HS-27A (cell line): ENCODE results near the gene CENPU.
"Not testable (repeated sequence)": the region's sequence is repeated elsewhere in the genome, so short reads cannot be mapped to it uniquely, and the experiment has no call there.

Experiments used
- DNase-seq: peaks from one replicate; pipeline ENCODE4 v3.0.0-alpha.2; 2012; ENCODE audit warnings: low read depth, missing footprints

Gene CENPU

DNA sequence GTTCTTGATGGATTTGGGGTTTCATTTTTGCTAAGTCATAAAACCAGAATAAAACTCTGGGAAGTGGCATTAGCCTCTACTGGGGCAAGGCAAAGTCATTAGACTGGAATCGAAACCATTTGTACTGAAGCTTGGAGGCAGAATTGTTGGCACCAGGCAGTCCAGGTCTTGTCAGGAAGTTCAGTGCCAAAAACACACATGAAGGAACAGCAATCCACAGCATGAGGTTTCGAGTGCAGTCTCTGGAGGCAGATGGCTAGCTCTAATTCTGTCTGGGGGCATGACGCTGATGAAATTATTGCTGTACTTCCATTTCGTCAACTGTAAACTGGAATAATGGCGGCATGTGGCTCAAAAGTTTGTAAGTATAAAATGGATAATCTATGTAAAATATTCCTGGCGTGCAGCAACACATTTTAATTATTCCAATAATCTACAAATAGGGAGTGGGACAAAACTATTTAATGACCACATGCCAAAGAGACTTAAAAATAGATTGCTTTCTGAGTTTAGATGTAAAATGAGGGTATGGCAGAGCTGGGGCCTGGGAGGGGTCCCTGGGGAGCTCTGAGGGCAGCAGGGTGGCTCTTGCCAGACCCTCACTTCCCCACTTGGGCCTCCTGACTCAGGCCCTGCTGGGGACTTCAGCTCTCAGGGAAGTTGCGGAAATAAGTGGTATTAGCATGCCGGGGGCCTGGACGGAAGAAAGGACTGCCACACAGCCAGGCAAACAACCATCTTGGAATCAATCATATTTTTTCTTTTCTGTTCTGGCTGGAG lies 18.8 kb upstream of the CENPU start:
- DNase-seq: no peak

DNA sequence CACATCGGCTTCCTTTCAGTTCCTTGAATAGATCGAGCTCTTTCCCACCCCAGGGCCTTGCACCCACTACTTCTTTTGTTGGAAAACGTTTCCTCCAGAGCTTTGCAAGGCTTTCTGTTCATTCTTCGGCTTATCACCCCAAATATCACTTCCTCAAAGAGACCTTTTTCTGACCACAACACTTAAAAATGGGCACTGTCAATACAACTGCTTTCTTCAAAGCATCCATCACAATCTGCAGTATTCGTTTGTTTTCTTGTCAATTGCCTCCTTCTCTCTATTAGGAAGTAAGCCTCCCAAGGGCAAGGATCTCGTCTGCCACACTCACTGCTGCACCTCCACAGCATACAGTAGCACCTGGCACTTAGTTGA lies 17.7 kb upstream of the CENPU start:
- no peak for DNase-seq

DNA sequence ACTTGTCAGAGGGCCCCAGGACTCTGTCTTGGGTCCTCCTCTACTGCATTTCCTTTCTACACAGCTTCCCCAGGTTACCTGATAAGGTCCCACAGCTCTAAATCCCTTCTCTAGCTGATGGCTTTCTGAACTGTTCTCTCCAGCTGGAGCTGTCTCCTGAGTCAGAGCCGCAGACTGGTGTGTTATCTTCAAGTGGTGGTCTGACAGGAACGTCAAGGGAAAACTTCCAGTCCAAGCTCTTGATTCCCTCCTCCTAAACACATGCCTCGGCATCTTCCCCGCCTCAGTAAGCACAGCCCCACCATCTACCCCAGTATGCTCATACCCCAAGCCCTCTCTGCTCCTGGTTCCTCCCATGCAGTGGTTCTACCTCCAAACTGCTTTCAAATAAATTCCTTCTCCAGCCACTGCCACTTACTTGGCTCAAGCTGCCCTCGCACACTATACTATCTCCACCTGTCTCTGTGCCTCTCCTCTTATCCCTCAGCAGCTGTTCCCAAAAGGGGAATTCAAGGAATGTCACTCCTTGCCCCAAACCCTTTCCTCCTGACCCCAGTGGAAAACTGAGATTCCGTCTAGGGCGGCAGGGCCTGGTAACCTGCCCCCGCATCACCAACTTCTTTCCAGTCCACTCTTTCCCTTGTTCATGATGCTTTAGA lies 17.2 kb upstream of the CENPU start:
- no peak for DNase-seq

DNA sequence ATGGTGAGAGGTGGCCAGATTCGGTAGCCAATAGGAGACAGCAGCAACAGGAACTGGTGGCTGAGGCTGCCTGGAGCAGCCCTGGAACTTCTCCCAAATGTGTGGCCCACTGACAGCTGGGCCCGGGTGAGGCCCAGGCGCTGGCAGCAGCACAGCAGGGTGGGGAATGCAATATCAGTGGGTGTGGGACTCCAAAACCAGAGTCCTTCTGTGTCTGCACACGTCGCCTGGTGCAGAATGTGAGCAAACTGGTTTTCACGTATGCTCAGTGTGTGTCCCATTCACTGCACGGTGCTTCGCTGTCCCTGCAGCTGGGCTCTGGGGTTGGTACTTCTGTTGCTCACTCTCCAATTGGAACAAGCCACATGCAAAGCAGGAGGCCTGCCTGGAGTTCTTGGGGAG lies 14.4 kb upstream of the CENPU start:
- DNase-seq: no peak

DNA sequence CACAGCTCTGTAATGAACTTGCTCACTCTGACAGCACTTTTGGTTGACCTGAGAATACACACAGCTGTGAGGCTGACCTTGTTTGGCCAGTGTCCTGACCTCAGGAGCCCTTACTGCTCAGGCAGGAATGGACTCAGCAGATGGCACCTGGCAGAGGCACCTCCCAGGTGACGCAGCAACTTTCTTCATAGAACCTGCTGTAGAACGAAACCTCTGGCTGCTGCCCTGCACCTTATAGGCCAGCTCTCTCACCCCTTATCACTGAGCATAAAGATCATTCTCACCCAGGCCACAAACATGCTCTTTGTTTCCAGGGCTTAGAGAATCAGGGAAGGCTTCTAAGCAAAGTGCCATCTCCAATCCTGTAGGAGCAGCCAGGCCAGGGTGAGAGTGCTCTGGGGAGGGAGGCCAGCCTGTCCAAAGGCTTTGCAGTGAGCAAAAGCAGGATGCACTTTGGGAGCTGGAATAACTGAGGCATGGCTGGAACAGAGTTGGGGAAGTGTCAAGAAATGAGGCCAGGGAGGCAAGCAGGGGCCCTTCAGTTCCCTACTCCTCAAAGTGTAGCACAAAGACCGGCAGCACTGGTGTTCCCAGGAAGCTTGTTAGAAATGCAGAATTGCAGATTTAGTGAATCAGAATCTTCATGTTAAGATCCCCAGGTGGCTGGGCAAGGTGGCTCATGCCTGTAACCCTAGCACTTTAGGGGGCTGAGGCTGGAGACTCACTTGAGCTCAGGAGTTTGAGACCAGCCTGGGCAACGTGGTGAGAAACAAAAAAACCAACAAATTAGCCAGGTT lies 13.3 kb upstream of the CENPU start:
- DNase-seq: no peak

DNA sequence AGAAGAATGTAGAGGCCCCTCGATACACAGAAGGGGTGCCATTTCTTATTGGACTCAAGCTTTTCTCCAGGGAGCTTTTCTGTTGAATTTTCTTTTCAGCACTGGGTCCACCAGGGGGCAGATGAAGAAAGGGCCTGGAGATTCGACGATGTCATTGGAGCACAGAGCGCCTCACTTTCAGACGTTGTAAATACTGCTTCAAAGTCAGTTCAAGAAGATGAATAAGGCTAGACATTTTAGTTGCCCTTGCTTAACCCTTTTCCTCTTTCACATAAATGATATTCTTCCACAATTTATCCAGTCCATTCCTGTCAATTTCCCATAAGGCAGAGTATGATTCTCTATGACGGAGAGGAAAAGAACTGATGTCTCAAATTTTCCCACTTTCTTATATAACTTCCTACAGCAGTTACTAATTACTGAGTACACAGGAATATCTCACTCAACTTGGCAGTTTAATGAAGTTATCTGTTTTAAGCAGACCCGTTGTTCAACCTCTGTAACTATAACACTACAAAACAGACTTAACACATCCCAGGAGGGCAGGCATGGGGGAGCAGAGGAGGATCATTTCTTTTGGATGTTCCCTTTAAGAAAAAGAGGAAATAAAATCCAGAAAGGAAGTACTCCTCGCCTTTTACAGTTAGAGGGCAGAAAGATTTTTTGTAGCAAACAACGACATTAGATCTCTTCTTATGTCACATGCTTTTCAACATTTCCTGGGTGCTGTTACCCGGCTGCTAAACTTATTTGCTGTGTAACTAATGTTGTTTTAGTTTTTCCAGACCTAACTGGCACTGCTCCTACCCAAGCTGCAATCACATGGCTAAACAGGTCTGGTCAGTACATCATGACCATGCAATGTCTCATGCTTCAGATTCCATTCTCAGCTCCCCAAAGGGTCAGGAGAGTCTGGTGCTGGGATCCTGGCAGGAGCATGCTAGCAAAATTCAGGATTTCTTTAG lies 12.2 kb upstream of the CENPU start:
- no peak for DNase-seq

DNA sequence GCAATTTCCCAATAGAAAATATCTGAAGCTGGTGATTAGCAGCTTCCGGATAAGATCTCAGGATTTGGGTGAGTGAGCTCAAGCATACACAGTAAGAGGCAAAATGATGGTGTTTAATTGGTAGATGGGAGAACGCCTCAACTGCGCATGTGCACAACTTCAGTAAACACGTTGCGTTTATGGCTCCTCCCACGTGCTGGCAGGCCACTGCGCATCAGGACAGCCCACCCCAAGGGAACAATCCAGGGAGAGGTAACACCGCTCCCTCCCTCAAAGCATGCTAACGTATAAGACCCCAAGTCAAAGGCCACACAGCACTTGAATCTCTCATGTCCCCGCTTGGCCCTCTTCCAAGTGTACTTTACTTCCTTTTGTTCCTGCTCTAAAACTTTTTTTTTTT lies 10.3 kb upstream of the CENPU start:
- DNase-seq: no peak

DNA sequence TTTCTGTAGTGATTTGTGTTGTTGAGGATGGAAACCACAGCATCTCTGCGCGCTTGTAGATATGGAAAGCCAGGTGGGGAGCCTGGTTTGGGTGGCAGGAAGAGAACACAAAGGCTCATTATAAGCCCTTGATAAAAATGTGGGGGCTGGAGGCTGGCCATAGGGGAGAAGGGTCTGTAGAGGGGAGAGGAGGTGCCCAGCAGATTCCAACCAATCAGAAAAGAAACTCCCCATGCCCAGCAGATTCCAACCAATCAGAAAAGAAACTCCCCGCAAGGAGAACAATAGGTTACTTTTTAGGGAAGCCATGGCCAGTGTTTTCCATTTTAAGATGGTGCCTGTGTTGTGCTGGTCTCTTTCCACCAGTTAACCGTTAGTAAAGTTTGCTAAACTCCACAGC lies 9.8 kb upstream of the CENPU start:
- no peak for DNase-seq

DNA sequence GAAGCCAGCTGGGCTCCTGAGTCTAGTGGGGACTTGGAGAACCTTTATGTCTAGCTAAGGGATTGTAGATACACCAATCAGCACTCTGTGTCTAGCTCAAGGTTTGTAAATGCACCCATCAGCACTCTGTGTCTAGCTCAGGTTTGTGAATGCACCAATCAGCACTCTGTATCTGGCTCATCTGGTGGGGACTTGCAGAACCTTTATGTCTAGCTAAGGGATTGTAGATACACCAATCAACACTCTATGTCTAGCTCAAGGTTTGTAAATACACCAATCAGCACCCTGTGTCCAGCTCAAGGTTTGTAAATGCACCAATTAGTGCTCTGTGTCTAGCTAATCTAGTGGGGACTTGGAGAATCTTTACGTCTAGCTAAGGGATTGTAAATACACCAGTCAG lies 7.8 kb upstream of the CENPU start:
- DNase-seq: not testable (repeated sequence)

DNA sequence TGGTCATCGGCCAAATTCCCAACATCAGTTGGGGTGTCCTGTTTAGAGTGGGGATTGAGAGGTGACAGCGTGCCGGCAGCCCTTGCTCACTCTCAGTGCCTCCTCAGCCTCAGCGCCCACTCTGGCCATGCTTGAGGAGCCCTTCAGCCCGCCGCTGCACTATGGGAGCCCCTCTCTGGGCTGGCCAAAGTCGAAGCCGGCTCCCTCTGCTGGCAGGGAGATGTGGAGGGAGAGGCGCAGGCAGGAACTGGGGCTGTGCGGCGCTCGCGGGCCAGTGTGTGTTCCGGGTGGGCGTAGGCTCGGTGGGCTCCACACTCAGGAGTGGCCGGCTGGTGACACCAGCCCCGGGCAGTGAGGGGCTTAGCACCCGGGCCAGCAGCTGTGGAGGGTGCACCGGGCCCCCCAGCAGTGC lies 7.1 kb upstream of the CENPU start:
- no peak for DNase-seq

DNA sequence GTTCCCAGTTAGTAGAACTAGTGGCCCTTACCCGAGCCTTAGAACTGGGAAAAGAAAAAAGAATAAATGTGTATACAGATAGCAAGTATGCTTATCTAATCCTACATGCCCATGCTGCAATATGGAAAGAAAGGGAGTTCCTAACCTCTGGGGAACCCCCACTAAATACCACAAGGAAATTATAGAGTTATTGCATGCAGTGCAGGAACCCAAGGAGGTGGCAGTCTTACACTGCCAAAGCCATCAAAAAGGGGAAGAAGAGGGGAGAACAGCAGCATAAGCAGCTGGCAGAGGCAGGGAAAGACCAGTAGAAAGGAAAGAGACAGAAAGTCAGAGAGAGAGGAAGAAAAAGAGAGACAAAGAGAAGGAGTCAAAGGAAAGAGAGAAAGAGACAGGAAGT lies 5.7 kb upstream of the CENPU start:
- not testable (repeated sequence) for DNase-seq

DNA sequence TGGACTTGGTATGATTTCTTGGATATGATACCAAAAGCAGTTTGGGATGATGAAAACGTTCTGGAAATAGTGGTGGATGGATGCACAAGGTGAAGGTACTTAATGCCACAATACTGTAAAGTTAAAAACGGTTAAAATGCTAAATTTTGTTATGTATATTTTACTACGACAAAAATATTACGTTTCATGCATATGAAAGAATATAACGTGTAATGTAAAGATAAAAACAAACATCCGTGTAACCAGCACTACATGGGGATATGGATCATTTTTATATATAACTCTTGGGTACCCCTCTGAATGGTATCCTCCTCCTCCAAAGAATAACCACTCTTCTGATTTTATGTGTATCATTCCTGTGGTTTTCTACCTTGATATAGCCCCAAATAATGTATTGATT lies 862 bp upstream of the CENPU start:
- no peak for DNase-seq

DNA sequence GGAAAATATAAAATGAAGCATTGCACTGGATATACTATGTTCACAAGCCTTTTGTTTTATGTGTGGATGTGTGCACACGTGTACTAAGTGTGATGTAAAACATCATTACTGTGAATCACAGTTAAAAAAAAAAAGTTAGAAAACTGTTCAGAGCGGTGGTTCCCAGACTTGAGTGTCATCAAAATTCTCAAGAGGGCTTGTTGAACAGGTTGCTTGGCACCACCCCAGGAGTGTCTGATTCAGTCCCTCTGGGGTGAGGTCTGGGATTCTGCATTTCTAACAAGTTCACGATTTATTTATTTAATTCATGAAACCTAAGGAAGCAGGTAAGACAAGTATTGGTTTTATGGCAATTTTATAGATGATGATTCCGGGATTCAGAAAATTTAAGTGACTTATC lies 1.8 kb downstream of the CENPU start:
- DNase-seq: no peak

DNA sequence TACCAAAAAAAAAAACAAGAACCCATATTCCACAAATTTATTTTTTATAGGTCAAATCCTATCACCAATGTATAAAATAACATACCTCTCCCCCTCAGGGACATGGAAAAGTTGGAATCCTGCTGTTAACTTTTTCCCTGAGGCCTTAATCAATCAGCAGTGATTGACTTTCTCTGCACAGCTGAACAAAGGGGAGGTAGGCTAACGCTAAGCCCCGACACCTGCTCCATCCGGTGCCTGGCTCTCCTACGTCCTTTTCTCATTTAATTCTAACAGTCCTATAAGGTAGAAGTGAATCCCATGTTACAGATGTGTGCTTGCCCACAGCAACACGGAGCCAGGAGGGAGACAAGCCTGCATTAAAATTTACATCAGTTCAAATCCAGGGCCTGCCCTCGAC lies 2.8 kb downstream of the CENPU start:
- DNase-seq: no peak

DNA sequence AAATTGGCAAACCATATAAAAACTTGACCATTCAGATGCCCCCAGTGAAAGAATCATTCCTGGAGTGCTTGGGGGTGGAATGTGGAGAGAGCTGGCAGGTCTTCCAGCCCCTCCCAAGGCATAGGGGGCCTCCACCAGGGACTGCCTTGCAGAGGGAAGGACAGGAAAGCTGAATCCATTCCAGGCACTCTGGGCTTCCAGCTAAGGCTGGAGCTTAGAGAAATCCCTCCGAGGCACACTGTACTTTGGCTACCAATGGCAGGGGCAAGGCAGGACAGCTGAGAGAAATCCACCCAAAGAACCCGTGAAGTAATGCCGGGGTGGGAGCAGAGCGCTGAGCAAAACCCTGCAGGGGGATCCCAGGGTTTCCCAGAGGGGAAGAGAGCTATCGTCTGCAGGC lies 4.0 kb downstream of the CENPU start:
- no peak for DNase-seq

DNA sequence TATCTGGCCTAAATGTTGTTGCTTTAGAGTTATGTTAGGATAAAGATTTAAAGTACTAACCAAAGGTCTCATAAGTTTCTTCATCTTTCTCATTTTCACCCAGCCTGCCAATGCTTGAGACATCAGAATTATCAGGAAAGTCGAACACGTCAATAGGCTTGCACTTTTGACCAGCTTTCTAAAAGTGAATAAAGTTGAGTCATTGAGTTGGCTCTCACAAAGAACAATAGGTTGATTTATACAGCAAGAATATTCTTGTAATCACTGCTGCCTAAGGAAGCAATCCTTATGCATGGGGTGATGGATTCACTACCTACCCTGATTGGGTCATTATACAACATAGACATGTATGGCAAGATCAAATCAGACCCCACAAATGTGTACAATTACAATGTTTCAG lies 5.0 kb downstream of the CENPU start:
- DNase-seq: no peak

DNA sequence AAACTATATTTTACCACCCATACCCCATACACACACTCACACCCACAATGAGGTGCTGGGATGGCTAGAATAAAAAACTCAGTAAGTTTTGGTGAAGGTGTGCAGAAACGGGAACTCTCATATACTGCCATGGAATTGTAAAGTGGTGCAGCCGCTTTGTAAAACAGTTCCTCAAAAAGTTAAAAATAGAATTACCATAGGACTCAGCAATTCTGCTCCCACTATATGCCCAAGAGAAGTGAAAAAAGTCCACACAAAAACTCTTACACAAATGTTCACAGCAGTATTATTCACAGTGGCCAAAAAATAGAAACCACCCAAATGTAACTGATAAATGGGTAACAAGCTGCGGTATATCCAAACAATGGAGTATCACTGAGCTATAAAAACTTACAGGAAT lies 6.5 kb downstream of the CENPU start:
- DNase-seq: no peak

DNA sequence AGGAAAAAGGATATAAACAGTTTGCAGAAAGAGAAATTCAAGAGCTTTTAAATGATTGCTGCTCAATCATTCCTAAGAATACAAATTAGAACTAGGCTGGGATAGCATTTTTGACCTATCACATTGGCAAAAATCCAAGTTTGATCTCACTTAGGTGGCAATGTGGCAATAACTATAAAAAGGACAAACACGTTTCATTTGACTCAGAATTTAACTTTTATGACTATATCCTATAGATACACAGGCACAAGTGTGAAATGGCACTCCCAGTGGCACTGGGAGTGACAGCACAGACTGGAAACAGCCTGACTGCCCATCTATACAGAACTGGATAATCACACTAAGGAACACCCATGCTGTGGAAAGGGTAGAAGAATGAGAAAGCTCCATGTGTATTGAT lies 11.1 kb downstream of the CENPU start:
- DNase-seq: no peak

DNA sequence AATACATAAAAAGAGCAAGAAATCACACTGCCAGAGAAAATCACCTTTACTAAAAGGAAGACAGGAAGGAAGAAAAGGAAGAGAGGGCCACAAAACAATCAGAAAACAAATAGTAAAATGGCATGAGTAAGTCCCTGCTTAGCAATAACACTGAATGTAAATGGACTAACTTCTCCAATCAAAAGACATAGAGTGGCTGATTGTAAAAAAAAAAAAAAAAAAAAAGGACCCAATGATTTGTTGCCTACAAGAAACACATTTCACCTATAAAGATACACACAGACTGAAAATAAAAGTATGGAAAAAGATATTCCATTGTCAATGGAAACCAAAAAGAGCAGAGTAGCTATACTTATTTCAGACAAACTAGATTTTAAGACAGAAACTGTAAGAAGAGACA lies 12.6 kb downstream of the CENPU start:
- no peak for DNase-seq

DNA sequence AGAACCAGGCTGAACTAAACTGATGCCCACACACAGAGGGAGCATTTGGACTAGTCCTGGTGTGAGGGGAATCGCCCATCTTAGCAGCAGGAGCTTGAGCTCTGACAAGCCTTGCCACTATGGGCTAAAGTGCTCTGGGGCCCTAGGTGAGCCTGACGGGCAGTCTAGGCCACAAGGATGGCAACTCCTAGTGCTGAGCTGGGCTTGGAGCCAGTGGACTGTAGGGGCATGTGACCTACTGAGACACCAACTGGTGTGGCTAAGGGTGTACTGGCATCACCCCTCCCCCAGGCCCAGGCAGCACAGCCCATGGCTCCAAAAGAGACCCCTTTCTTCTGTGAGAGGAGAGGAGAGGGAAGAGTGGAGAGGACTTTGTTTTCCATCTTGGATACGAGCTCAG lies 14.5 kb downstream of the CENPU start:
- DNase-seq: no peak

DNA sequence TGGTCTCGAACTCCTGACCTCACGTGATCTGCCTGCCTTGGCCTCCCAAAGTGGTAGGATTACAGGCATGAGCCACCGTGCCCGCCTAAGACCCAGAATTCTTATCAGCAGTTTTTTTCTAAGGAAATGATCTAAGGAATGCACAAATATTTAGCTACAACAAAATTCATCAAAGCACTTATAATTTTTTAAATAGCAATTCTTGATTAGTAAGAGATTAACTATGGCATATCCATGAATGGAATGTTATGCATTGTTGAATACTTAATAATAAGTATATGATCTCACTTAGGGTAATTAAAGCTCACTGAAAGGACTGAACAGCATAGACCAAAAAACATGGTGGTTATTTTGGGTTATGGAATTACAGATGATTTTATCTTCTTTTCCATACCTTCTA lies 18.4 kb downstream of the CENPU start:
- DNase-seq: no peak

DNA sequence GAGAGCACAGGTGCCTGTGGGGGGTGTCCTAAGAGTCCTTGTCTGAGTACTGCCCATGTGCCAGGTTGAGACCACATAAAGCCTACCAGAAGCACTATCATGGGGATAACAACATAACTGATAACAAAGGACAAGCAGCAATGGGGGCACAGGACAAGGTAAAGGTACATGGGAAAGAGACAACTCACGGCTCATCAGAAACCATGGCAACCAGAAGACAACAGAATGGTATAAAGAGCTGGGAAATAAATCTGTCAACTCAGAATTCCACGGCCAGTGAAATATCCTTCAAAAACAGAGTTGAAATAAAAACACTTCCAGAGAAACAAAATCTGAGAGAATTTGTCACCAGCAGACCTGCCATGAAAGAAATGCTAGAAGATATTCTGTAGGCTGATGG lies 20.0 kb downstream of the CENPU start:
- no peak for DNase-seq
